Activated CD4-positive, CD25-positive, alpha-beta regulatory T cell treated with anti-CD3 and anti-CD28 coated beads, Interleukin-2, amount 50 U/mL, for 24 hours (primary cell): ENCODE data around the gene TESPA1.

Experiments
- ATAC-seq, 2 donors: fragments of 150-1000 bp; cut with Tn5 transposase; one replicate each; pipeline ENCODE4 v1.10.0; 2021; ENCODE audit warnings: mild to moderate bottlenecking in 1 of 2, moderate library complexity in 1 of 2

Gene TESPA1

GRCh38 chr12:54983536-54984101 lies 943 bp downstream of the TESPA1 start:
- no peak for ATAC-seq

- ATAC-seq: peak; percentile 57 to 58
Measured at GRCh38 chr12:54981796-54982195, 2.8 kb downstream of the TESPA1 start.

GRCh38 chr12:54980341-54980740 lies 4.2 kb downstream of the TESPA1 start:
- no peak for ATAC-seq

- ATAC-seq: no peak
Measured at GRCh38 chr12:54977857-54978256, 6.7 kb downstream of the TESPA1 start.

- ATAC-seq: no peak
Measured at GRCh38 chr12:54977155-54977554, 7.4 kb downstream of the TESPA1 start.

GRCh38 chr12:54975875-54976274 lies 8.7 kb downstream of the TESPA1 start:
- no peak for ATAC-seq

GRCh38 chr12:54975272-54975671 lies 9.3 kb downstream of the TESPA1 start:
- ATAC-seq: no peak

- no peak for ATAC-seq
Measured at GRCh38 chr12:54974279-54974678, 10.3 kb downstream of the TESPA1 start.

- ATAC-seq: no peak
Measured at GRCh38 chr12:54973556-54973955, 11.0 kb downstream of the TESPA1 start.

GRCh38 chr12:54970741-54971140 lies 13.8 kb downstream of the TESPA1 start:
- no peak for ATAC-seq

- no peak for ATAC-seq
Measured at GRCh38 chr12:54968181-54968730, 16.3 kb downstream of the TESPA1 start.

- ATAC-seq: peak; percentile 24 to 32
Measured at GRCh38 chr12:54967461-54967860, 17.1 kb downstream of the TESPA1 start.

- no peak for ATAC-seq
Measured at GRCh38 chr12:54961190-54961589, 23.4 kb downstream of the TESPA1 start.

- peak; percentile 73 to 84 for ATAC-seq
Measured at GRCh38 chr12:54959291-54960018, 25.1 kb downstream of the TESPA1 start.

- no peak for ATAC-seq
Measured at GRCh38 chr12:54958048-54958658, 26.4 kb downstream of the TESPA1 start.

GRCh38 chr12:54956818-54957641 lies 27.5 kb downstream of the TESPA1 start:
- ATAC-seq: no peak

GRCh38 chr12:54956322-54956721 lies 28.2 kb downstream of the TESPA1 start:
- ATAC-seq: no peak

GRCh38 chr12:54954801-54955200 lies 29.8 kb downstream of the TESPA1 start:
- ATAC-seq: no peak

GRCh38 chr12:54954228-54954627 lies 30.3 kb downstream of the TESPA1 start:
- no peak for ATAC-seq

GRCh38 chr12:54950071-54950727 lies 34.4 kb downstream of the TESPA1 start:
- ATAC-seq: no peak

- no peak for ATAC-seq
Measured at GRCh38 chr12:54949073-54949711, 35.4 kb downstream of the TESPA1 start.

- no peak for ATAC-seq
Measured at GRCh38 chr12:54948171-54948570, 36.4 kb downstream of the TESPA1 start.
